Fibroblast of villous mesenchyme (primary cell): ENCODE data around the gene COL15A1. TPM values are rescaled to one million over a fixed set of nuclear protein-coding genes. Genes with fewer than 3 reads are reported as not detected.

ENCODE experiments used
- DNase-seq: peaks from one replicate; pipeline ENCODE4 v3.0.0-alpha.2; 2010; ENCODE audit warnings: low read depth
- H3K4me3 ChIP-seq: 2 replicates; pipeline ENCODE4 v1.5.1; 2011; ENCODE audit warnings: low read depth, mild to moderate bottlenecking, low read length
- CTCF ChIP-seq: IDR thresholded peaks from 2 replicates; pipeline ENCODE4 v1.5.1; 2012; ENCODE audit warnings: low read depth, mild to moderate bottlenecking, low read length; ENCODE audit not compliant: insufficient read depth
- total RNA-seq: library from RNA; depleted of rRNA; stranded (reverse); fragments of >200 nt; gene quantifications from 2 replicates; pipeline ENCODE4 v1.2.3, GENCODE V29; 2012

Gene COL15A1
- total RNA-seq, 1 donor, result 1.7 TPM

GRCh38 chr9:99118782-99119466 is 175.2 kb downstream of the COL15A1 start:
- no peak for DNase-seq
- H3K4me3 ChIP-seq, result no peak overlapping the region
- no peak for TF ChIP-seq CTCF

GRCh38 chr9:99119976-99120655 is 176.4 kb downstream of the COL15A1 start:
- H3K4me3 ChIP-seq, result no peak overlapping the region
- TF ChIP-seq CTCF, result no peak
- DNase-seq, result no peak

Other genes with a start within 250 kb of the COL15A1 start
- gene GABBR2, start 235.0 kb upstream of the COL15A1 start, total RNA-seq, result under 0.01 TPM in 1 of 2 replicates, not detected in the other
- gene ANKS6, start 147.4 kb upstream of the COL15A1 start, total RNA-seq, result 6.9 and 16.4 TPM in 2 replicates
- gene GALNT12, start 136.2 kb upstream of the COL15A1 start, total RNA-seq, result 1.3 and 4.5 TPM in 2 replicates
- 51.0 and 68.0 TPM in 2 replicates for gene TGFBR1, start 161.2 kb downstream of the COL15A1 start, total RNA-seq